ENCODE data around the gene HAUS8. TPM values are rescaled to one million over a fixed set of nuclear protein-coding genes. Genes with fewer than 3 reads are reported as not detected.

HAUS8 gene
- total and polyA plus RNA-seq, 2 of the 8 experiments (the other 6 are each of a cell fraction or from before 2014, with no cell fraction given): 18.4 to 23.2 TPM

DNA sequence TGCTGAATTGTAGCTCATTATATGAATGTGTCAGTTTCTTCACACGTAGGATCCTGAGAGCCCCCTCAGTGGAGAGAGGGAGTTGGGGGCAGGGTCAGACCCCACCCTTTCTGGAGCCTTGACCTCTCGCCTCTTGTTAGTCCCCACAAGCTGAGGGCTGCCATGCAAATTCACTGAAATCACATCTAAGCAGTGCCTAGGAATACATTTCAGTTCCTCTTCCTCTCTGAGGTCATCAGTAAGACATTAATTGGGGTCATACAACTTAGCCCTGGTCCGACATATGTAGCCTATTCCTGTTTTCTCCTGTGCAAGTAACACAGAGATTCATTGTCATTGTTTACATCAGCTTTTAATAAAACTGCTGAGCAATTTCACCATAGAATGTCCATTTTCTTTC is 30.3 kb upstream of the HAUS8 start (continued):
- TF ChIP-seq RFX5 (IDR thresholded peaks at IDR 0.05; ENCODE audit: borderline replicate concordance, low read depth, low read length): no peak

Data from H1 (cell line).